HEK293T (cell line): ENCODE data around the gene AIF1L.

Experiments used
- CTCF ChIA-PET: fragments of 350-600 bp; formaldehyde crosslinking; extraction: SDS; loops from one replicate; lab custom pipeline; 2021; ENCODE audit warnings: antibody characterized with exemption, inconsistent platforms; lab: Yijun Ruan, JAX
- POLR2A ChIA-PET: fragments of 350-600 bp; formaldehyde crosslinking; extraction: SDS; loops from one replicate; lab custom pipeline; 2020; ENCODE audit warnings: antibody characterized with exemption, inconsistent platforms; lab: Yijun Ruan, JAX
- DNase-seq: peaks from one replicate; pipeline ENCODE4 v3.0.0; 2012; ENCODE audit warnings: mixed read lengths; ENCODE audit errors: extremely low spot score
- ARNT ChIP-seq: fragments of 450-650 bp; IDR thresholded peaks from 2 replicates; pipeline ENCODE4 v1.6.1; 2017; ENCODE audit warnings: mild to moderate bottlenecking
- BHLHE40 ChIP-seq: fragments of 450-650 bp; IDR thresholded peaks from 2 replicates; pipeline ENCODE4 v1.6.1; 2016; ENCODE audit warnings: mild to moderate bottlenecking, moderate library complexity, borderline replicate concordance
- CTBP1 ChIP-seq: fragments of 450-650 bp; IDR thresholded peaks from 2 replicates; pipeline ENCODE4 v1.6.1; 2016; ENCODE audit warnings: borderline replicate concordance
- ELF4 ChIP-seq: fragments of 450-650 bp; IDR thresholded peaks from 2 replicates; pipeline ENCODE4 v1.6.1; 2017; ENCODE audit warnings: antibody characterized with exemption
- FOXA1 ChIP-seq: fragments of 450-650 bp; IDR thresholded peaks from 2 replicates; pipeline ENCODE4 v1.6.1; 2016; ENCODE audit warnings: mild to moderate bottlenecking
- FOXK2 ChIP-seq: fragments of 450-650 bp; IDR thresholded peaks from 2 replicates; pipeline ENCODE4 v1.6.1; 2016; ENCODE audit warnings: mild to moderate bottlenecking
- FOXM1 ChIP-seq: fragments of 450-650 bp; IDR thresholded peaks from 2 replicates; pipeline ENCODE4 v1.6.1; 2017; ENCODE audit warnings: mild to moderate bottlenecking, borderline replicate concordance
- HDGF ChIP-seq: fragments of 450-650 bp; IDR thresholded peaks from 2 replicates; pipeline ENCODE4 v1.6.1; 2017; ENCODE audit warnings: antibody characterized with exemption, borderline replicate concordance
- L3MBTL2 ChIP-seq: fragments of 450-650 bp; conservative IDR thresholded peaks from 2 replicates; pipeline ENCODE4 v1.6.1; 2016; ENCODE audit warnings: mild to moderate bottlenecking
- LEF1 ChIP-seq: fragments of 450-650 bp; IDR thresholded peaks from 2 replicates; pipeline ENCODE4 v1.6.1; 2017; ENCODE audit warnings: mild to moderate bottlenecking, borderline replicate concordance
- NFRKB ChIP-seq: fragments of 450-650 bp; IDR thresholded peaks from 2 replicates; pipeline ENCODE4 v1.6.1; 2016; ENCODE audit warnings: mild to moderate bottlenecking, moderate library complexity
- PKNOX1 ChIP-seq: fragments of 450-650 bp; IDR thresholded peaks from 2 replicates; pipeline ENCODE4 v1.6.1; 2016
- SP1 ChIP-seq: fragments of 450-650 bp; IDR thresholded peaks from 2 replicates; pipeline ENCODE4 v1.6.1; 2017
- SUZ12 ChIP-seq: fragments of 450-650 bp; IDR thresholded peaks from 2 replicates; pipeline ENCODE4 v1.6.1; 2016; ENCODE audit warnings: mild to moderate bottlenecking
- TARDBP ChIP-seq: fragments of 450-650 bp; IDR thresholded peaks from 2 replicates; pipeline ENCODE4 v1.6.1; 2016
- ZNF384 ChIP-seq: fragments of 450-650 bp; IDR thresholded peaks from 2 replicates; pipeline ENCODE4 v1.6.1; 2016

AIF1L gene

GRCh38 chr9:131092030-131092429 lies 4.3 kb upstream of the AIF1L start:
- no peak for TF ChIP-seq LEF1
- no peak for TF ChIP-seq TARDBP
- no peak for TF ChIP-seq ARNT
- TF ChIP-seq ZNF384, result no peak
- TF ChIP-seq BHLHE40, result no peak
- TF ChIP-seq HDGF, result no peak
- TF ChIP-seq FOXM1, result no peak
- no peak for TF ChIP-seq PKNOX1
- TF ChIP-seq FOXK2, result no peak
- no peak for TF ChIP-seq FOXA1
- no peak for TF ChIP-seq NFRKB
- TF ChIP-seq ELF4, result no peak
- no peak for TF ChIP-seq L3MBTL2
- no peak for TF ChIP-seq CTBP1
- no peak for TF ChIP-seq SUZ12
- TF ChIP-seq SP1, result no peak
- DNase-seq, result no peak
- ChIA-PET POLR2A (no interaction called here), CTCF (no interaction called here)

- ChIA-PET POLR2A (interaction anchor here (1.0 kb wide), 1 partner anchor 32 kb away, joined by 3 read pairs; no protein-coding TSS in a partner anchor), CTCF (no interaction called here)
- no peak for DNase-seq
- TF ChIP-seq SUZ12, result no peak
Observed at GRCh38 chr9:131092548-131093440, 3.5 kb upstream of the AIF1L start.

- CTCF ChIA-PET, result no interaction called here
- POLR2A ChIA-PET, result interaction anchor here (0.9 kb wide), 1 partner anchor 31 kb away, joined by 5 read pairs; the partner anchor contains the start of gene NUP214
- no peak for DNase-seq
- TF ChIP-seq FOXK2, result no peak
- no peak for TF ChIP-seq ZNF384
- TF ChIP-seq ELF4, result no peak
- TF ChIP-seq ARNT, result no peak
- TF ChIP-seq CTBP1, result no peak
- TF ChIP-seq TARDBP, result no peak
- TF ChIP-seq FOXA1, result no peak
- TF ChIP-seq NFRKB, result no peak
- TF ChIP-seq LEF1, result no peak
- TF ChIP-seq SUZ12, result no peak
- no peak for TF ChIP-seq L3MBTL2
- TF ChIP-seq SP1, result no peak
Observed at GRCh38 chr9:131094015-131094414, 2.3 kb upstream of the AIF1L start.

GRCh38 chr9:131094622-131095021 lies 1.7 kb upstream of the AIF1L start:
- DNase-seq, result no peak
- TF ChIP-seq FOXM1 (no peak), LEF1 (no peak), SP1 (no peak), NFRKB (no peak), L3MBTL2 (no peak), ARNT (no peak), ELF4 (no peak), TARDBP (no peak), BHLHE40 (no peak), FOXA1 (no peak), HDGF (no peak), SUZ12 (no peak)
- ChIA-PET POLR2A (interaction anchor here (0.9 kb wide), 1 partner anchor 31 kb away, joined by 5 read pairs; the partner anchor contains the start of gene NUP214), CTCF (interaction anchor here (0.5 kb wide), 1 partner anchor 474 kb away, joined by 7 read pairs; no protein-coding TSS in a partner anchor)

- TF ChIP-seq ZNF384 (no peak), FOXA1 (no peak), SUZ12 (no peak), LEF1 (no peak), TARDBP (no peak), NFRKB (no peak), CTBP1 (no peak), FOXM1 (no peak)
- POLR2A ChIA-PET, result interaction anchor here (1.4 kb wide), 1 partner anchor 29 kb away, joined by 7 read pairs; the partner anchor contains the start of gene NUP214
- CTCF ChIA-PET, result interaction anchor here (0.6 kb wide), 1 partner anchor 395 kb away, joined by 3 read pairs; no protein-coding TSS in a partner anchor
- DNase-seq, result no peak
Observed at GRCh38 chr9:131095666-131096268, 564 bp upstream of the AIF1L start.

GRCh38 chr9:131097126-131097947 lies 1.0 kb downstream of the AIF1L start:
- DNase-seq, result no peak
- CTCF ChIA-PET, result interaction anchor here (1.0 kb wide), 1 partner anchor 239 kb away, joined by 3 read pairs; no protein-coding TSS in a partner anchor
- TF ChIP-seq L3MBTL2 (0 out of 2 replicates have a peak, but pooled peaks have one; percentile 2), ZNF384 (no peak), FOXA1 (no peak), LEF1 (no peak), HDGF (no peak)
- POLR2A ChIA-PET, result interaction anchor here (3.3 kb wide), 1 partner anchor 28 kb away, joined by 29 read pairs; the partner anchor contains the start of gene NUP214
